Skeletal muscle tissue (tissue), 4 donors: ENCODE results near the gene NUP85. TPM values are rescaled to one million over a fixed set of nuclear protein-coding genes. Genes with fewer than 3 reads are reported as not detected.
A peak's percentile ranks its signal among the peaks of the same experiment; 100 is the strongest.
"Not testable (repeated sequence)": the region's sequence is repeated elsewhere in the genome, so short reads cannot be mapped to it uniquely, and the experiment has no call there.

Experiments
- H3K27ac ChIP-seq: one replicate; pipeline ENCODE4 v1.7.0; 2013; ENCODE audit warnings: mild to moderate bottlenecking, low read depth, low read length, inconsistent platforms
- H3K27me3 ChIP-seq, 3 donors: one replicate each; pipeline ENCODE4 v1.7.0; 2013; ENCODE audit warnings: low read length in 3 of 3; ENCODE audit not compliant: control insufficient read depth in 3 of 3, insufficient read depth in 3 of 3
- H3K36me3 ChIP-seq, 3 donors: one replicate each; pipeline ENCODE4 v1.7.0; 2013; ENCODE audit warnings: low read length in 3 of 3; ENCODE audit not compliant: control insufficient read depth in 3 of 3, insufficient read depth in 3 of 3
- H3K4me1 ChIP-seq, 3 donors: one replicate each; pipeline ENCODE4 v1.7.0; 2013; ENCODE audit warnings: low read length in 3 of 3, mild to moderate bottlenecking in 3 of 3; ENCODE audit not compliant: control insufficient read depth in 3 of 3, insufficient read depth in 3 of 3
- H3K4me3 ChIP-seq, 3 donors: one replicate each; pipeline ENCODE4 v1.7.0; 2013; ENCODE audit warnings: low read length in 3 of 3
- H3K9ac ChIP-seq, 3 donors: one replicate each; pipeline ENCODE4 v1.7.0; 2013; ENCODE audit warnings: low read length in 3 of 3, mild to moderate bottlenecking in 3 of 3, moderate library complexity in 2 of 3, low read depth in 1 of 3
- H3K9me3 ChIP-seq, 3 donors: one replicate each; pipeline ENCODE4 v1.7.0; 2013; ENCODE audit warnings: low read length in 3 of 3; ENCODE audit not compliant: control insufficient read depth in 3 of 3
- total RNA-seq: library from RNA; depleted of rRNA; stranded (reverse); fragments of >200 nt; gene quantifications from one replicate; pipeline ENCODE4 v1.2.3, GENCODE V29; 2014
- donor health status: Osteomylitis.

NUP85 gene
- total RNA-seq, 1 donor from 2014 or later = 22.4 TPM

DNA sequence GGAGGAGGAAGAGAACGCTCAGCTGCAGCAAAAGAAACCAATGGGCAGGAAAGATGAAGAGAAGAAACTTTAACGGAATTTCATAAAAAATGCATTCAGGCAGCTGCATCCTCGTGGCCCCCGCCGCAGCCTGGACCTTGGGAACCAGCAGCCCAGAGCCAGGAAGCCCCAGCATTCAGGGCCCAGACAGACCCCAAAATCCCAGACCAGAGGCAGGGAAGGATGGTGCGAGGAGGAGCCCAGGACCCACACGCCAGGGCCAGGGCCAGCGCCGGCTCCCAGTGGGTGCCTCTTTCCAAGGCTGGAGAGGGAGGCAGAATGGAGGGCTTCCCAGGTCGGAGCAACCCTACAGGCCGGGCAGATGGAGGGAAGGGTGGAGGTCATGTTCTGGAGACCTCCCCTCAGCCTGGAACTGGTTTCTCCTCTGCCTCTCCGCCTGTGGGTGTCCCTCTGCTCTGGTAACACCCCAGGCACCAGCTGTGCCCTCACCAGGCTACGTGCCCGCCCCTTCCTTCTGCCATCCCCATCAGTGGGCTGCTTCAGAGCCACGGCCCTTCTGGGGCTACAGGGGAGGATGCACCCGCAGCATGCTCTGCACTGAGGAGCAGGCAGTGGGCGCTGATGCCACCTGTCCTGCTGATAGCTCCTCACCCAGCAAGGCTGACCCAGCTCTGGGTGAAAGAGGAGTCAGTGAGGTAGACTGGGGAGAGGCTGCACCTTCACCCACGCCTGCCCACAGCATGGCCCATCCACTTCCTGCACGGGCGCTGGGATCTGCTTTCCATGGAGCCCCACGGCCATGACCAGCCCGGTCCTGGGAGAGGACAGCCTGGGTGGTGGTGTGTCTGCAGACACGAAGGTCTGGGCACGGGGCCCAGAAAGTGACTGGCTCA lies 66.7 kb downstream of the NUP85 start:
- Histone ChIP-seq H3K27me3 (no peaks in the 10 kb centered on the region), H3K9me3 (no peaks in the 10 kb centered on the region), H3K36me3 (peaks cover 14 to 17% (median 16%) of the 10 kb centered on the region in 3 donors), H3K9ac (peak overlapping the region; percentile 74 to 95 (median 84)), H3K4me3 (peak overlapping the region; percentile 70 to 87 (median 72)), H3K27ac (peak overlapping the region; percentile 54), H3K4me1 (peaks cover 28 to 35% (median 31%) of the 10 kb centered on the region in 3 donors)

GRCh38 chr17:75272848-75273184 lies 67.3 kb downstream of the NUP85 start:
- no peak overlapping the region for H3K27ac ChIP-seq

GRCh38 chr17:75273977-75274708 lies 68.7 kb downstream of the NUP85 start:
- peaks cover 20 to 26% (median 22%) of the 10 kb centered on the region in 3 donors for H3K4me1 ChIP-seq
- no peaks in the 10 kb centered on the region for H3K9me3 ChIP-seq
- H3K9ac ChIP-seq = no peak overlapping the region
- H3K27ac ChIP-seq = no peak overlapping the region
- no peaks in the 10 kb centered on the region for H3K27me3 ChIP-seq
- H3K4me3 ChIP-seq = no peak overlapping the region
- H3K36me3 ChIP-seq = peaks cover 15 to 18% (median 15%) of the 10 kb centered on the region in 3 donors

More at GRCh38 chr17:75272848-75273184, 67.3 kb downstream of the NUP85 start:
- H3K9ac ChIP-seq = peak overlapping the region in 1 of 3 donors; percentile 95
- no peaks in the 10 kb centered on the region for H3K27me3 ChIP-seq
- H3K36me3 ChIP-seq = peaks cover 15 to 17% (median 15%) of the 10 kb centered on the region in 3 donors
- no peak overlapping the region for H3K4me3 ChIP-seq
- H3K9me3 ChIP-seq = no peaks in the 10 kb centered on the region
- H3K4me1 ChIP-seq = peaks cover 21 to 29% (median 25%) of the 10 kb centered on the region in 3 donors

- no peak overlapping the region for H3K27ac ChIP-seq
- no peaks in the 10 kb centered on the region for H3K27me3 ChIP-seq
- H3K4me1 ChIP-seq = peaks cover under 1 to 4% (median 2%) of the 10 kb centered on the region in 3 donors
- H3K36me3 ChIP-seq = peaks cover 20 to 25% (median 21%) of the 10 kb centered on the region in 3 donors
- no peak overlapping the region for H3K4me3 ChIP-seq
- no peaks in the 10 kb centered on the region for H3K9me3 ChIP-seq
- H3K9ac ChIP-seq = no peak overlapping the region
Observed at GRCh38 chr17:75277664-75278071, 72.2 kb downstream of the NUP85 start.

GRCh38 chr17:75280189-75280588 lies 74.7 kb downstream of the NUP85 start:
- H3K9me3 ChIP-seq, H3K9ac ChIP-seq, H3K27ac ChIP-seq, H3K27me3 ChIP-seq, H3K4me3 ChIP-seq, H3K4me1 ChIP-seq: not testable (repeated sequence)
- peaks cover 17 to 21% (median 18%) of the 10 kb centered on the region in 3 donors for H3K36me3 ChIP-seq

GRCh38 chr17:75285123-75285522 lies 79.6 kb downstream of the NUP85 start:
- Histone ChIP-seq H3K27me3 (no peaks in the 10 kb centered on the region), H3K27ac (no peak overlapping the region), H3K4me1 (peaks cover 6 to 11% (median 7%) of the 10 kb centered on the region in 3 donors), H3K9me3 (no peaks in the 10 kb centered on the region), H3K9ac (no peak overlapping the region), H3K36me3 (peaks cover 21 to 24% (median 23%) of the 10 kb centered on the region in 3 donors), H3K4me3 (no peak overlapping the region)

Other genes starting within 250 kb of the NUP85 start
- gene HID1, start 232.9 kb upstream of the NUP85 start, total RNA-seq = 3.7 TPM
- 2.6 TPM for gene CDR2L, start 218.0 kb upstream of the NUP85 start, total RNA-seq
- 20.9 TPM for gene MRPL58, start 193.0 kb upstream of the NUP85 start, total RNA-seq
- gene ATP5PD, start 158.7 kb upstream of the NUP85 start, total RNA-seq = 247 TPM
- 9.4 TPM for gene KCTD2, start 158.5 kb upstream of the NUP85 start, total RNA-seq
- 4.2 TPM for gene SLC16A5, start 117.7 kb upstream of the NUP85 start, total RNA-seq
- 1.0 TPM for gene ARMC7, start 95.7 kb upstream of the NUP85 start, total RNA-seq
- gene NT5C, start 73.9 kb upstream of the NUP85 start, total RNA-seq = 32.9 TPM
- gene JPT1, start 51.2 kb upstream of the NUP85 start, total RNA-seq = 109 TPM
- gene SUMO2, start 22.7 kb upstream of the NUP85 start, total RNA-seq = 62.1 TPM
- 4.7 TPM for gene GGA3, start 55.9 kb downstream of the NUP85 start, total RNA-seq
- 71.5 TPM for gene MRPS7, start 56.2 kb downstream of the NUP85 start, total RNA-seq
- gene MIF4GD, start 65.6 kb downstream of the NUP85 start, total RNA-seq = 7.8 TPM
- 1.0 TPM for gene SLC25A19, start 83.8 kb downstream of the NUP85 start, total RNA-seq
- gene GRB2, start 200.0 kb downstream of the NUP85 start, total RNA-seq = 74.6 TPM